ENCODE measurements around the gene LBP. TPM values are rescaled to one million over a fixed set of nuclear protein-coding genes. Genes with fewer than 3 reads are reported as not detected.
"Not testable (repeated sequence)": the region's sequence is repeated elsewhere in the genome, so short reads cannot be mapped to it uniquely, and the experiment has no call there.

The LBP gene
- total RNA-seq, 2 donors from 2014 or later = 0.54 to 1.7 TPM

- Histone ChIP-seq H3K9me3 (no peaks in the 10 kb centered on the region), H3K4me1 (ENCODE audit: control insufficient read depth in 1 of 2, low read depth in 2 of 2) (no peaks in the 10 kb centered on the region), H3K36me3 (no peaks in the 10 kb centered on the region), H3K27me3 (replicated peaks; ENCODE audit: insufficient read depth) (no peaks in the 10 kb centered on the region), H3K27ac (no peak overlapping the region), H3K4me3 (no peak overlapping the region)
- TF ChIP-seq, protein P1, sequence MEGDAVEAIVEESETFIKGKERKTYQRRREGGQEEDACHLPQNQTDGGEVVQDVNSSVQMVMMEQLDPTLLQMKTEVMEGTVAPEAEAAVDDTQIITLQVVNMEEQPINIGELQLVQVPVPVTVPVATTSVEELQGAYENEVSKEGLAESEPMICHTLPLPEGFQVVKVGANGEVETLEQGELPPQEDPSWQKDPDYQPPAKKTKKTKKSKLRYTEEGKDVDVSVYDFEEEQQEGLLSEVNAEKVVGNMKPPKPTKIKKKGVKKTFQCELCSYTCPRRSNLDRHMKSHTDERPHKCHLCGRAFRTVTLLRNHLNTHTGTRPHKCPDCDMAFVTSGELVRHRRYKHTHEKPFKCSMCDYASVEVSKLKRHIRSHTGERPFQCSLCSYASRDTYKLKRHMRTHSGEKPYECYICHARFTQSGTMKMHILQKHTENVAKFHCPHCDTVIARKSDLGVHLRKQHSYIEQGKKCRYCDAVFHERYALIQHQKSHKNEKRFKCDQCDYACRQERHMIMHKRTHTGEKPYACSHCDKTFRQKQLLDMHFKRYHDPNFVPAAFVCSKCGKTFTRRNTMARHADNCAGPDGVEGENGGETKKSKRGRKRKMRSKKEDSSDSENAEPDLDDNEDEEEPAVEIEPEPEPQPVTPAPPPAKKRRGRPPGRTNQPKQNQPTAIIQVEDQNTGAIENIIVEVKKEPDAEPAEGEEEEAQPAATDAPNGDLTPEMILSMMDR (IDR thresholded peaks at IDR 0.05) = no peak
- no peak for ATAC-seq (ENCODE audit: insufficient number of reproducible peaks, low FRiP score, low read depth)
- no peak for DNase-seq (ENCODE audit: low spot score)
These were observed 57.7 kb downstream of the LBP start for GRCh38 chr20:38404016-38404415.

GRCh38 chr20:38405132-38405531 is 58.9 kb downstream of the LBP start:
- no peaks in the 10 kb centered on the region for H3K36me3 ChIP-seq
- no peaks in the 10 kb centered on the region for H3K4me1 ChIP-seq (ENCODE audit: control insufficient read depth in 1 of 2, low read depth in 2 of 2)
- DNase-seq (ENCODE audit: low spot score) = no peak
- no peak overlapping the region for H3K27ac ChIP-seq
- ATAC-seq (ENCODE audit: insufficient number of reproducible peaks, low FRiP score, low read depth) = no peak
- TF ChIP-seq, protein P1 (IDR thresholded peaks at IDR 0.05) = no peak
- H3K9me3 ChIP-seq = no peaks in the 10 kb centered on the region
- H3K27me3 ChIP-seq (replicated peaks; ENCODE audit: insufficient read depth) = no peaks in the 10 kb centered on the region
- no peak overlapping the region for H3K4me3 ChIP-seq

DNA sequence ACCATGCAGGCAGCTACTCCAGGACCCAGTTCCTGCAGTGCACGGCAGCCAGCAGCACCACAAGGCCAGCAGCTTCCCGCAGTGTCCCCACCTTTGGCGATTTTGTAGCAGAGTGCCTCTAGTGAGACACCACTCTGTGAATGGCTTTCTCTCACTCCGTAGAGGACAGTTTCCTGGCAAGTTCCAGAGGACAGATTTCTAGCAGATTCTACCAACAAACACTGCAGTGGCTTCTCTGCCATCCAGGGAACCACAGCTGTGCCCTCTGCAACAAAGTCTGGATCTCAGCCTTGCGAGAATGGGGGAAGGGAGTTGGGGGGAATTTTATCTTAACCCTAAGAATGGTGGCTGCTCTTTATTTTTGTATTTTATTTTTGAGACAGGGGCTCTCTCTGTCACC is 60.2 kb downstream of the LBP start:
- H3K9me3 ChIP-seq = no peaks in the 10 kb centered on the region
- H3K4me1 ChIP-seq (ENCODE audit: control insufficient read depth in 1 of 2, low read depth in 2 of 2) = no peaks in the 10 kb centered on the region
- no peak for ATAC-seq (ENCODE audit: insufficient number of reproducible peaks, low FRiP score, low read depth)
- no peak for DNase-seq (ENCODE audit: low spot score)
- peaks cover 2% of the 10 kb centered on the region for H3K36me3 ChIP-seq
- H3K27ac ChIP-seq = no peak overlapping the region
- H3K4me3 ChIP-seq = no peak overlapping the region
- TF ChIP-seq, protein P1 (IDR thresholded peaks at IDR 0.05) = no peak
- H3K27me3 ChIP-seq (replicated peaks; ENCODE audit: insufficient read depth) = no peaks in the 10 kb centered on the region

- Histone ChIP-seq H3K4me3 (no peak overlapping the region), H3K27ac (no peak overlapping the region), H3K9me3 (no peaks in the 10 kb centered on the region), H3K36me3 (peaks cover 2% of the 10 kb centered on the region), H3K4me1 (ENCODE audit: control insufficient read depth in 1 of 2, low read depth in 2 of 2) (no peaks in the 10 kb centered on the region), H3K27me3 (replicated peaks; ENCODE audit: insufficient read depth) (no peaks in the 10 kb centered on the region)
- ATAC-seq (ENCODE audit: insufficient number of reproducible peaks, low FRiP score, low read depth) (no peak), DNase-seq (ENCODE audit: low spot score) (no peak)
- TF ChIP-seq, protein P1 (IDR thresholded peaks at IDR 0.05) = no peak
These were observed 61.0 kb downstream of the LBP start for GRCh38 chr20:38407321-38407720.

DNA sequence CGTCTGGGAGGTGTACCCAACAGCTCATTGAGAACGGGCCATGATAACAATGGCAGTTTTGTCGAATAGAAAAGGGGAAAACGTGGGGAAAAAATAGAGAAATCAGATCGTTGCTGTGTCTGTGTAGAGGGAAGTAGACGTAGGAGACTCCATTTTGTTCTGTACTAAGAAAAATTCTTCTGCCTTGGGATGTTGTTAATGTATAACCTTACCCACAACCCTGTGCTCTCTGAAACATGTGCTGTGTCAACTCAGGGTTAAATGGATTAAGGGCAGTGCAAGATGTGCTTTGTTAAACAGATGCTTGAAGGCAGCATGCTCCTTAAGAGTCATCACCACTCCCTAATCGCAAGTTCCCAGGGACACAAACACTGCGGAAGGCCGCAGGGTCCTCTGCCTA is 61.5 kb downstream of the LBP start:
- not testable (repeated sequence) for DNase-seq (ENCODE audit: low spot score); ATAC-seq (ENCODE audit: insufficient number of reproducible peaks, low FRiP score, low read depth)

GRCh38 chr20:38412877-38413577 is 66.7 kb downstream of the LBP start:
- peaks cover 14% of the 10 kb centered on the region for H3K36me3 ChIP-seq
- no peak overlapping the region for H3K4me3 ChIP-seq
- no peaks in the 10 kb centered on the region for H3K4me1 ChIP-seq (ENCODE audit: control insufficient read depth in 1 of 2, low read depth in 2 of 2)
- no peak for DNase-seq (ENCODE audit: low spot score)
- TF ChIP-seq, protein P1 (IDR thresholded peaks at IDR 0.05) = no peak
- no peak for ATAC-seq (ENCODE audit: insufficient number of reproducible peaks, low FRiP score, low read depth)
- no peak overlapping the region for H3K27ac ChIP-seq
- no peaks in the 10 kb centered on the region for H3K9me3 ChIP-seq
- no peaks in the 10 kb centered on the region for H3K27me3 ChIP-seq (replicated peaks; ENCODE audit: insufficient read depth)

More for the DNA sequence above, 61.5 kb downstream of the LBP start:
- not testable (repeated sequence) for H3K4me3 ChIP-seq; H3K4me1 ChIP-seq (ENCODE audit: control insufficient read depth in 1 of 2, low read depth in 2 of 2); H3K9me3 ChIP-seq; H3K27ac ChIP-seq; H3K27me3 ChIP-seq (replicated peaks; ENCODE audit: insufficient read depth); H3K36me3 ChIP-seq
